Posterior cingulate gyrus (tissue), 11 donors: ENCODE results near the gene PCNT.
A peak's percentile ranks its signal among the peaks of the same experiment; 100 is the strongest.
"Not testable (repeated sequence)": the region's sequence is repeated elsewhere in the genome, so short reads cannot be mapped to it uniquely, and the experiment has no call there.

Experiments used
- DNase-seq, 10 donors: peaks; one replicate each; pipeline versions ENCODE4 v3.0.0 to v3.0.0-alpha.2; 2020 to 2021; ENCODE audit warnings: mixed read lengths in 3 of 10
- intact Hi-C: fragments of 100-400 bp; cut with DNase I; formaldehyde crosslinking; loops from one replicate; pipeline ENCODE4 v1.15.1; 2023

PCNT gene

DNA sequence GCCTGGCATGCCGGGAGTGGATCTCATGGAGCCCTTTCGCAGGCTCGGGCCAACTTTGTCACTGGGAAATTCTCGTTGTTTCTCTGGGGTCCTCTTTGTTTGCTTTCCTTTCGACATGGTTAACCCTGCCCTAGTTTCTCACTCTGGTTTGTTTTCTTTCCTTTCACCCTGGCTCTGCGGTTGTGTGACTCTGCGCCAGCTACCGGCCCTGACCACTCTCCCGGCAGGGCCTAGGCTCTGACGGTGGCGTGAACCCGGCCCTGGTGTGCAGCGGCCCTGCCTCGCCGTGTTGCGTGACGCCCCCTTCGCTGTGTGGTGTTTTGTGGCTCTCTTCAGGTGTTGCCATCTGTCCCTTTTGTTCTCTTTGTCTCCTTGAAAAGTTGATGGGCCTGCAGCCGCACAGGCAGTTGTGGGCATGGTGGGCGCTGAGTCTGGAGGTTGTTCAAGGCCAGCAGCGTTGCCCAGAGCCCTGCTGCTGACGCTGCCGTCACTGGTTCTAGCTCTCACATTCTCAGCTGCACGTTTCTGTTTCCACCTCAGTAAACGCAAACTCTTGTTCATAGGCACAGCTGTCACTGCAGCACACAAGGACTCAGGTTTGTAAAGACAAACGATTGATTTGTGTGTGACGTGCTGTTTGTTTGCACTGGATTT, 70.1 kb downstream of the PCNT start:
- DNase-seq, result peak in 2 of 10 donors; percentile 49 to 67
- intact Hi-C loops, result no loop called here

GRCh38 chr21:46394595-46395104, 70.7 kb downstream of the PCNT start:
- DNase-seq, result peak in 2 of 10 donors; percentile 69 to 74

GRCh38 chr21:46397211-46397905, 73.4 kb downstream of the PCNT start:
- intact Hi-C loops, result no loop called here
- DNase-seq, result peak in 3 of 10 donors; percentile 20 to 79 (median 54)

More at GRCh38 chr21:46394595-46395104, 70.7 kb downstream of the PCNT start:
- intact Hi-C loops, result no loop called here

DNA sequence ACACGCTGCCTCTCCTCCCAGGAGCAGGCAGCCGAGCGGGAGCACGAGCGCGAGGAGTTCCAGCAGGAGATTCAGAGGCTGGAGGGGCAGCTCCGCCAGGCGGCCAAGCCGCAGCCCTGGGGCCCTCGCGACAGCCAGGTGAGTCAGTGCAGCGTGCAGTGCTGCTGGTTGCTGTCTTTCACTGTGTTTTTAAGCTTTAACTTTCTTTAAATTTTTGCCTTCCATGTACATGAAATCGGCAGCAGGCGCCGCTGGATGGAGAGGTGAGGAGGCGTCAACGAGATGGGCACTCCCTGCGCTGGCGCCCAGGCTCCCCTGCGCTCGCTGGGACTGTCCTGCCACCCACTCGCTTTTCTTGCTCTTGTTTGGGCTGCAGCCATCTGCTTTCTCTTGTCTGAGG, 74.0 kb downstream of the PCNT start:
- peak in 8 of 10 donors; percentile 44 to 93 (median 55) for DNase-seq
- intact Hi-C loops, result no loop called here

GRCh38 chr21:46399129-46399528, 75.2 kb downstream of the PCNT start:
- intact Hi-C loops, result no loop called here
- DNase-seq, result peak in 3 of 10 donors; percentile 1 to 44 (median 14)

DNA sequence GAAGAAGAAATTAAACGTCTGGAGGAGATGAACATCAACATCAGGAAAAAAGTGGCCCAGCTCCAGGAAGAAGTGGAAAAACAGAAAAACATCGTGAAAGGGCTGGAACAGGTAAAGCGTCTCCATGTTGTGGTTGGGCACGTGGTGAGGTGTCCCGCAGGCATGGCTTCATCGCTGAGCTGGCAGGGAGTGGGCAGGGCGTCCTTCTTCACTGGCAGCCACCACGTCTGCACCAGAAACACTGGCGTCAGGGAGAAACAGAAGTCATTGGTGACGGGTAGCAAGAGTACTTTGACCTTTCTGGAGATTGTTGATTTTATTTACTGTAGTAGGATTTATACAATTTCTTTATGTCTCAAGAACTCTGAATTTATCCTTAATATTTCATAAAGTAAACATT, 75.7 kb downstream of the PCNT start:
- intact Hi-C loops, result no loop called here
- peak in 3 of 10 donors; percentile 18 to 68 (median 35) for DNase-seq

- intact Hi-C loops, result no loop called here
- DNase-seq, result peak in 3 of 10 donors; percentile 32 to 62 (median 39)
Measured at GRCh38 chr21:46401186-46401910, 77.4 kb downstream of the PCNT start.

GRCh38 chr21:46402421-46402820, 78.5 kb downstream of the PCNT start:
- peak in 2 of 10 donors; percentile 15 to 69 for DNase-seq
- intact Hi-C loops, result no loop called here

- intact Hi-C loops, result not testable (repeated sequence)
Measured at GRCh38 chr21:46403234-46403811, 79.4 kb downstream of the PCNT start.

DNA sequence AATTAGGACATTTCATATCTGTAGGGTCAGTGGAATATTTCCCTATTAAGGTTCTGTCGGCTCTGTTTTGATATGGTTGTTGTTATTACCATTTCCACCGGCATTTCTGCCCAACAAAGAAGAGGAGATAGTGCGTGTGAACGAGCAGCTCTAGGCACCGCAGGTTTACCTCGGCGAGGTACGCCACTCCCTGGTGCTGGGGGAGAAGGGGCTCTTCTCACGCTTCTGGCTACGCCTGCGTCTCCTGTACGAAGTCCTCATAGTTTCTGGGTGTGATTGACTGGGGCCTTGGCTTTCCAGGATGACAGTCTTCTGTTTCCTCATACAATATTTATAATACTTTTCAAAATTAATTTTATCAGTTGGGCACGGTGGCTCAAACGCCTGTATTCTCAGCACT, 80.3 kb downstream of the PCNT start:
- DNase-seq, result peak in 2 of 10 donors; percentile 19 to 45
- intact Hi-C loops, result no loop called here

More at GRCh38 chr21:46403234-46403811, 79.4 kb downstream of the PCNT start:
- DNase-seq, result peak in 2 of 10 donors; percentile 5 to 39

DNA sequence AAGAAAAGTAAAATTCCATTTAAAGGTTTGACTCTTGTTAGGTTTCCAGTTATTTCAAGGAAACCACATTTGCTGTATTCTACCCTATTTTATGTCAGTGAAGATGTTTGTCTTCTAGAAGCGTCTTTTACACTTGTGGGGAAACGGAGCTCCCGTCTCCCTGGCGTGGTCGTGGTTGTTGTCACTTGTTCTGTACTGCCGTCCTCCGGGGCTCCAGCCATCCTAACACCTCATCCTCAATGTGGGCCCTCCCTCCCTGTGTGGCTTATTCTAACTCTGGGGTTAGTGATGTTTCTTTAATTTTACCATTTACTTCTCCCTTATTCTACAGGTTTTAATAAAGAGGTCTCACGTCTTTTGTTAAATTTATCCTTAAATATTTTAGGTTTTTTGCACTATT, 82.0 kb downstream of the PCNT start:
- intact Hi-C loops, result no loop called here
- DNase-seq, result peak in 2 of 10 donors; percentile 30 to 47

DNA sequence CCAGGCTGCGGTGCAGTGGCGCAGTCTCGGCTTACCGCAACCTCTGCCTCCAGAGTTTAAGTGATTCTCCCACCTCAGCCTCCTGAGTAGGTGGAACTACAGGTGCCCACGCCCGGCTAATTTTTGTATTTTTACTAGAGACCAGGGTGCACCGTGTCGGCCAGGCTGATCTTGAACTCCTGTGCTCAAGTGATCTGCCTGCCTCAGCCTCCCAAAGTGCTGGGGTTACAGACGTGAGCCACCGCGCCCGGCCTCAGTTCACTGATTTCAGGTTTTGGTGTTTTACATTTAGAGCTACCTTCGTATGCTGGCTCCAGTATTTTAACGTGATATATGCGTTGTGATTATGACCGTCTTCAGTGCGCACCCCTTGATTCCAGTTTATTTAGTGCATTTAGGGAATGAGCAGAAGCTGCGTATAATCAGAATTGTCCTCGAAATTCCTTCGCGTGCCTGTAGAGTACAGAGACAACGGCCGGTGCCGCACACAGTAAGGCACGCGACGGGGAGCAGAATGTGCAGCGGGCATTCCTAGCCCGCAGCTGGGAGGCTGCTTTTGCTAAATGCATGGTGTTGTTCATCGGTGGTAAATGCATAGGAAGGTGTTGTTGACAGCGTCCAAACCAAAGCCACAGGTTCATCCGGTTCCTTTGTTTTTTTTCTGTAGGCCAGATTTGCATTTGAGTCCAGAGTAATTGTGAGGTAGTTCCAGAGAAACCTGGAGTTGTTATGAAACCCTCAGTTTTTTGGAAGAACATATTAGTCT, 85.9 kb downstream of the PCNT start:
- DNase-seq, result peak in 3 of 10 donors; percentile 5 to 49 (median 33)
- intact Hi-C loops, result no loop called here

GRCh38 chr21:46410516-46410915, 86.6 kb downstream of the PCNT start:
- intact Hi-C loops, result no loop called here

GRCh38 chr21:46411236-46411635, 87.3 kb downstream of the PCNT start:
- intact Hi-C loops, result no loop called here
- DNase-seq, result peak in 2 of 10 donors; percentile 17 to 61

More at GRCh38 chr21:46410516-46410915, 86.6 kb downstream of the PCNT start:
- DNase-seq, result peak in 2 of 10 donors; percentile 9 to 61

DNA sequence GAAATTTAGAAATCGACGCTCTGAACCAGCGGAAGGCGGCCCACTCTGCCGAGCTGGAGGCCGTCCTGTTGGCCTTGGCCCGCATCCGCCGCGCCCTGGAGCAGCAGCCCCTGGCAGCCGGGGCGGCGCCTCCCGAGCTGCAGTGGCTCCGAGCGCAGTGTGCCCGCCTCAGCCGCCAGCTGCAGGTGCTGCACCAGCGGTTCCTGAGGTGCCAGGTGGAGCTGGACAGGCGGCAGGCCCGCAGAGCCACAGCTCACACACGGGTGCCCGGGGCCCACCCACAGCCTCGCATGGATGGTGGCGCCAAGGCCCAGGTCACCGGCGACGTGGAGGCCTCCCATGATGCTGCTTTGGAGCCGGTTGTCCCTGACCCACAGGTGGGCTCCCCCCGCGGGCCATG, 87.7 kb downstream of the PCNT start:
- DNase-seq, result peak in 2 of 10 donors; percentile 71 to 75
- intact Hi-C loops, result no loop called here

DNA sequence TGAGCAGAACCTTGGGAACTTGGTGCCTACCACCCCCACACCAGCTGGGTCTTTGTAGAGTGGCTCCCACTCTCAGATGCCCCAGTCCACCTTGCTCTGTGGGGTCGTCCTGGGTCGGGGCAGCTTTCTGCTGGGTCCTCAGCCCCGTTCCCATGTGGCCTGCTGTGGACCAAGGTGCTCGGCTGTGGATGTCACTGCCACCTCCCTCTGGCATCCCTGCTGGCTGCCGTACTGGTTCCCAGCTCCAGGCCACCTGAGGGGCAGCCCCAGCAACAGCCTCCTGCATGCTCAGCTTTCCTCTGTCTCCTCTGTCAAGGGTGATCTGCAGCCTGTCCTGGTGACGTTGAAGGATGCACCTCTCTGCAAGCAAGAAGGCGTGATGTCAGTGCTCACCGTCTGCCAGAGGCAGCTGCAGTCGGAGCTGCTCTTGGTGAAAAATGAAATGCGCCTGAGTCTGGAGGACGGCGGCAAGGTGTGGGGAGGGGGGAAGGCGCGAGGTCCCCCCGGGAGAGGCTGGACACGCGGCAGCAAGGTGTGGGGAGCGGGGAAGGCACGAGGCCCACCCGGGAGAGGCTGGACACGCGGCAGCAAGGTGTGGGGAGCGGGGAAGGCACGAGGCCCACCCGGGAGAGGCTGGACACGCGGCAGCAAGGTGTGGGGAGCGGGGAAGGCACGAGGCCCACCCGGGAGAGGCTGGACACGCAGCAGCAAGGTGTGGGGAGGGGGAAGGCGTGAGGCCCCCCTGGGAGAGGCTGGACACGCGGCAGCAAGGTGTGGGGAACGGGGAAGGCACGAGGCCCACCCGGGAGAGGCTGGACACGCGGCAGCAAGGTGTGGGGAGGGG, 88.8 kb downstream of the PCNT start:
- peak in 4 of 10 donors; percentile 15 to 78 (median 60) for DNase-seq
- intact Hi-C loops, result no loop called here

- DNase-seq, result peak in 3 of 10 donors; percentile 16 to 27 (median 22)
Measured at GRCh38 chr21:46413365-46413696, 89.4 kb downstream of the PCNT start.

GRCh38 chr21:46414965-46415275, 91.0 kb downstream of the PCNT start:
- intact Hi-C loops, result no loop called here
- peak in 3 of 10 donors; percentile 11 to 48 (median 45) for DNase-seq

More at GRCh38 chr21:46413365-46413696, 89.4 kb downstream of the PCNT start:
- intact Hi-C loops, result no loop called here

- intact Hi-C loops, result no loop called here
- peak in 2 of 10 donors; percentile 47 to 70 for DNase-seq
Measured at GRCh38 chr21:46416551-46416950, 92.6 kb downstream of the PCNT start.
